ENCODE measurements around the gene SH3YL1.

Gene SH3YL1

DNA sequence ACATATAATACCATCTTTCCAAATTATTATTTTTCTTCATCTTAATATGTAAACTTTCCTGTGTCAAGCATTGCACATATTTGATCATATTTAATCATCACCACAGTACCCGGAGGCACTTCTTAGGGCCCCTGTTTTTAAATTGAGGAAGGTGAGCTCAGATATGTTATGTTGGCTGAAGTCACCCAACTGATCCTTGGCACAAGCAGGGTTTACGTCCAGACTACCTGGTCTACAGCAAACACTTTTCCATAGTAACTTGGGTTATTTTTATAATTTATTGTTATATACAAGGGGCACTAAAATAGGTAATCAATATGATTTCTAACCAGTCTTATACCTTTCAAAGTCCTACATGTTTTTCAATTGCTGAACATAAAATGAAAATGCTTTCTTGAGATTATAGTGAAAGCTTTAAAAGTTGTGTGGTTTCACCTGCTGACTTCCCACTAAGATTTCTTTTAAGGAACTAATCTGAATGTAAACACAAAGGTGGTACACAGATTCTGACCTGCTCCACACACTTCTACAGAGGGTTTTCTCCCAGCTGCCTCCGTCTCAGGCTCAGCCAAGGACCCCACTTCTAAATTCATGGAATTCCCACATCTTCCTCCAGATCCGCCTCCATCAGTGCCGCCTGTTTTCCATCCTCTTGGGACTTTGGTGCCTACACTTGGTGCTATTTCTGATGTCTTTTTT, 52.2 kb downstream of the SH3YL1 start:
- no peak for DNase-seq

- no peak for DNase-seq
Observed at GRCh38 chr2:210660-211059, 53.2 kb downstream of the SH3YL1 start.

- DNase-seq = no peak
Observed at GRCh38 chr2:209470-209869, 54.4 kb downstream of the SH3YL1 start.

GRCh38 chr2:208335-208734, 55.5 kb downstream of the SH3YL1 start:
- no peak for DNase-seq

DNA sequence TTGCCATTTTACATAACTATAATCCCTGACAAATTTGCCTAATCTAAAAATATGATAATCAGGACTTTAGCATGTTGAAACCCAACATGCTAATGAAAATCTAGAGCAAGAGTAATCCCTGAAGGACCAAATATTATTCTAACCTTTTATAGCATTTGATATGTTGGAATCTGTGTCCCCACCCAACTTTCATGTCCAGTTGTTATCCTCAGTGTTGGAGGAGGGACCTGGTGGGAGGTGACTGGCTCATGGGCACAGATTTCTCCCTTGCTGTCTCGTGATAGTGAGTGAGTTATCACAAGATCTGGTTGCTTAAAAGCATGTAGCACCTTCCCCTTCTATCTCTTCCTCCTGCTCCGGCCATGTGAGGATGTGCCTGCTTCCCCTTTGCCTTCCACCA, 59.8 kb downstream of the SH3YL1 start:
- DNase-seq = no peak

- DNase-seq = no peak
Observed at GRCh38 chr2:203401-203800, 60.4 kb downstream of the SH3YL1 start.

DNA sequence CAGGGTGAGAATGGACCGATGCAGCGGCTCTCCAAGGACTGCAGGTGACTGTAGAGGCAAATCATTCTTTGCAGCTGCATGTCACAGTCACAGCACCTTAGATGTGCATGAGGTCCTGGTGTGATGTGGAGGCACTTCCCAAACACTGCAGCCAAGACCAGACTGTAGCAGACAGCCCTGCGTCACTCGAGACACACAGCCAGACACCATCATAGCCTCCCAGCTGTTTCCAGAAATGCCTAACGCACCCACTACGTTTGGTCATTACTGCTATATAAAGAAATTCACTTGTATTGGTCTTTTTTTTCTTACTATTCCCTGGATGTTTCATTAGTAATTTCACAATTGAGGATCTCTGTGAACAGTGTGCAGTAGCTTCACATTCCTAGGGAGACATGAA, 60.9 kb downstream of the SH3YL1 start:
- DNase-seq = no peak

- DNase-seq = no peak
Observed at GRCh38 chr2:201648-202433, 62.0 kb downstream of the SH3YL1 start.

DNA sequence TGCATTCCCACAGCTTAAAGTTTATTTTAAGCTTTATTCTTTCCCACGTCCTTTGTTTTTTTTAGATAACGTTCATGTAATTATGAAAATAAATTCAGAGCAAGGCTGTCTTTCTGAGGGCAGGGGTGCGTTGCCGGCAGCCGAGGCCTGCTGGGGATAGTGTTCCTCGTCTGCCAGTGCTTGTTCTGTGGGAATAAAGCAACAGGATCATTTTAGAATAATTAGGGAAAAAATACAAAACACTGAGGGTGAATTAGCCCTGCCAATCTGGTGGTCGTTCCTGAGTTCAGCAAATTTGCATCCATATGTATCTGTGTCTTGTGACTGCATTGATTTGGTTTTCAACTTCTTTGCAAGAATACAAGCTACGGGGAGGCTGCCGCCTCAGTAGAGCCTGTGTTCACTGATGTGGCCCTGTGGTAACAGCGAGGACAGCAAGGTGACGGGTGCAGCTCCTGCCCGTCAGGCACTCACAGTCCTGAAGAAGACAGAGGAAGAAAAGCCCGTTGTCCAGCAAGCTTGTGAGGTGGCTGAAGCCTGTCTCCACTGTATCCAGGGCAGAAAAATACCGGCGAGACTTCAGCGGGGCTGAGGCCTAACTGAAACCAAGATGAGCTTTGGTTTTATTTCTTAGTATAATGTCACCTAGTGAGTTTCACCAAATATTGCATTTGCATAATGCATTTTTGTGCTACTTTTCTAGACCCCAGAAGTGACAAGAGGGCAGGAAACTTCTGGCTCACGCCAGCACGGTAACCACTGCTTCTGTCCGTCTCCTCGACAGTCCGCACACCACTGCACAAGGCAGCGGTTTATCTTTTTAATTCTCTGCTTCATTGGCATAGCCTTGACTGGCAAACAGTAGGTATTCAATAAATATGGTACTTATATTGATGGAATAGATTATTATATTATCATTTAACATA, 64.5 kb downstream of the SH3YL1 start:
- no peak for DNase-seq

DNA sequence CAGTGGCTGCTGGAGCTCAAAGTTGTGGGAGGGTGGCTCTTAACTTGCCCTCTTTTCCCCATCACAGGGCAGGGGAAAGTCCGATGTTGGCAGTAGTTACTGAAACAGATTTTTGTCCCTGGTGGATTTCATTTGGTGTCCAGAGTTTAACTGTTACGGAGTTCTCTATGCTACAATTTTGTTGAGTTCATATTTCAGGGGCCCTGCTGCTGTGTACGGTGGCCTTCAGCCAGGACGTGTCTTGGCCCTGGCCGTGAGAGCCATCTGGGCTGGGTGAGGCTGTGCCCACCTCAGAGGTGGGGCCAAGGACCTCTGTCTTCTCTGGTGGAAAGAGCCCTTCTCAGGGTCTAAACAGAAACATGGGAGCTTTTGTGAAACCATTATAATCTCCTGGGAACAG, 67.4 kb downstream of the SH3YL1 start:
- no peak for DNase-seq

DNA sequence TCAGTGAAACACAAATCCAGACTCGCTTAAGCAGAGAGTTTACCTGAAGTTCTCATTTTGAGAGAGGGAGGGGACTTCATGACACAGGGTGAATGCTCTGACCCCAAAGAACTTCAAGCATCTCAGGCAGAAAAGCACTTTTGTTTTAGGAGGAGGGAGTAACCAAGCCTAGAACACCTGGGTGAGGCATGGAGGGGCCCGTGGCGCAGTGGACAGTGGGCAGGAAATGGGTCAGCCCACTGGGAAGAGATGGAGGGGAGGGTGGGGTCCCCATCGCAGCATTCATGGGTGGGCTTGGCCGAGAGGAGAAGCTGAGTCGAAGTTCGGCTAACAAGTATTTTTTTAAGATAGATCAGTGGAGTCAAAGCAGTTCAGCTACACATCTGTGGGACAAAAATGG, 67.9 kb downstream of the SH3YL1 start:
- no peak for DNase-seq

- no peak for DNase-seq
Observed at GRCh38 chr2:193141-193671, 70.6 kb downstream of the SH3YL1 start.

DNA sequence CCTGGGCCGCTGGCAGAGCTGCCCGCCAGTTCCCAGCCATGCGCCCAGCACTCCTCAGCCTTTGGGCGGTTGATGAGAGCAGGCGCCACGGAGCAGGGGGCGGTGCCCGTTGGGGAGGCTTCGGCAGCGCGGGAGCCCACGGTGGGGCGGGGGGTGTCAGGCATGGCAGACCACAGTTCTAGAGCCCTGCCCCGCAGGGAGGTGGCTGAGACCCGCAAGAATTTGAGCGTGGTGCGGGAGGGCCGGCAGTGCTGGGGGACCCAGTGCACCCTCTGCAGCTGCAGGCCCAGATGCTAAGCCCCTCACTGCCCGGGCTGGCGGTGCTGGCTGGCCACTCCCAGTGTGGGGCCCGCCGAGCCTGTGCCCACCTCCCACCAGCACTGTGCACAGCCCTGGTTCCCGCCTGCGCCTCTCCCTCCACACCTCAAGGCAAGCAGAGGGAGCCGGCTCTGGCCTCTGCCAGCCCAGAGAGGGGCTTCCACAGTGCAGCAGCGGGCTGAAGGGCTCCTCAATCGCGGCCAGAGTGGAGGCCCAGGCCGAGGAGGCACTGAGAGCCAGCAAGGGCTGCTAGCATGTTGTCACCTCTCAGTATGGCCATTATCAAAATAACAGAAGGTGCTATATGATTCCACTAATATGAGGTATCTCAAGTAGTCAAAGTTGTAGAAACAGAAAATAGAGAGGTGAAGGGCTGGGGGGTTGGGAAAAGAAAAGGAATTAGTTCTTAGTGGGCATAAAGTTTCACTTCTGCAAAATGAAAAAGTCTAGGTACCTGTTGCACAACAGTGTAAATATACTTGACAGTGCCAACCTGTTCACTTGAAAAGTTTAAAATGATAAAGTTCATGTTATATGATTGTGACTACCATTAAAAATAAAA, 72.3 kb downstream of the SH3YL1 start:
- no peak for DNase-seq

- DNase-seq = no peak
Observed at GRCh38 chr2:187825-188224, 76.0 kb downstream of the SH3YL1 start.

DNA sequence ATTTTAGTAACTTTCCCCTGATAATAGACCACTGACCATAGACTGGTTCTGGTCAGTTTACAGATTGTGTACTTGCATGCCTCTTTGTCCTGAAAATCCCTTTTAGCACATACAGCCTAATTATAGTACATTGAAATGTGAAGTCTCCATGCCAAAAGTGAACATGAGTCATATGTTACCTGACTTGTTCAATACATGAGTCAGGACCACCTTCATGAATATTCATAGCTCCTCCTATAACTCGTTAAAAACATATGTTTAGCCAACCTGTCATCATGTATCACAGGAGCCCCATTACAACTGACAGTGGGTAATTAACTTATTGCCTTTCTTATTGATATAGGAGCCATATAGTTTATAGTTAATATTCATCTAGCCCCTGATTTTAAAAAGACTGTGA, 78.6 kb downstream of the SH3YL1 start:
- no peak for DNase-seq

- no peak for DNase-seq
Observed at GRCh38 chr2:184695-185094, 79.1 kb downstream of the SH3YL1 start.

DNA sequence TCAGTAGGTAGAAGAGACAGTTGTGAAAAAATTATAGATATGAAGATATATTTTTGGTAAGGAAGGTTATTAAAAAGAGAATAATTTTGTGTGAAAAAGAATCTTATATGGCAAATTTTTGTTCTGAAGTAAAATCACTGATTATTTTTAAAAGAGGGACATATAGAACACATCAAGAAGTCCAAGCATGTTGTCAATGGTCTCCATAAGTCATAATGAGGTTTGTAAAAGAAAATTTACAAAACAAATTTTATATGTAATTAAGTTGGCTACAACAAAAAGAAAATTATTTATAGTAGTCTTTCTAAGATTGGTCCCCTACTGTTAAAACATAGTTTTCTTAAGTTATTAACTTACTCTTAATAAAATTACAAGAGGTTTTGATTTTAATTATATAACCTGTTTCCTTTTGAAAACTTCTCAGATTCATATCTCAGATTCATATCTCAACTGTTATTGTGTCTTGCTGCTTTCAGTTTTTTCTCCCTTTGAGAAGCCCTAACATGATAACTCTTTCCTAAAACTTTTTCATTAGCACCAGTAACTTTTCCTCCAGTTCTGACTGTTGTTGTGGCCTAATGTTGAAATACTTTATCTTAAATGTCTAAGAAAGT, 81.2 kb downstream of the SH3YL1 start:
- DNase-seq = no peak

DNA sequence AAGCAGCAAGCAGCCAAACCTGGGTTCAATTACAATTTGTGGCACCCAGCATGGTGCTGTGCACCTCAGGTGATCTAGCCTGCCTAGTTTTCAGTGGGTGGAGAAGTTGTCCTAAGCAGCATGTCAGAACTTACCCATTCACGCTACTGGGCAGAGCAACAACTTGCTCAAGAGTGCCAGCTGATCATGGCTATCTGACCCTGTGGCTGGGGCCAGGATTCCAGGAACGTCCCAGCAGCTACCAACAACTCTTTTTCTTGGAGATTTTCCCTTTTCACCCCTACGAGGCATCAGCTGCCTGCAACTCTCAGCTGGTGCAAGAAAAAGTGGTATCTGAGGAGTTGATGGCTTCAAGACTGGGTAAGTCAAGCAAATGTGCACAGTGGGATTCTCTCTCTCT, 83.5 kb downstream of the SH3YL1 start:
- no peak for DNase-seq

DNA sequence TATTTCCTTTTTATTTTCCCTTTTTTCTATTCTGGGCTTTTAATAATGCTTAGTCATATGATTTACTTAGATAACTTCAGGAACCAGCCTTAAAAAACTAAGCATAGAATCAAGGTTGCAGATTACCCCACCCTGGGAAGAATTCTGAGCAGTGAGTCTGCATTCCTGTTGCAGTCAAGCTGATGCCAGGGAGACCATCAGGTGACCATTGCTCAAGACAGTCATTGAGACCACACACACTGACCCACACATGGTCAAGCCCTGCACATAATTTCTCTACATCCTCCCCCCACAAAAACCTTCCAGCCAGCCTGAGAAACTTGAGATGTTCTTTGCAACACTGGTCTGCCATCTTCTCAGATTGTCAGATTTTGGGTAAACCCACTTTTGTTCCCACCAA, 83.9 kb downstream of the SH3YL1 start:
- DNase-seq = no peak

DNA sequence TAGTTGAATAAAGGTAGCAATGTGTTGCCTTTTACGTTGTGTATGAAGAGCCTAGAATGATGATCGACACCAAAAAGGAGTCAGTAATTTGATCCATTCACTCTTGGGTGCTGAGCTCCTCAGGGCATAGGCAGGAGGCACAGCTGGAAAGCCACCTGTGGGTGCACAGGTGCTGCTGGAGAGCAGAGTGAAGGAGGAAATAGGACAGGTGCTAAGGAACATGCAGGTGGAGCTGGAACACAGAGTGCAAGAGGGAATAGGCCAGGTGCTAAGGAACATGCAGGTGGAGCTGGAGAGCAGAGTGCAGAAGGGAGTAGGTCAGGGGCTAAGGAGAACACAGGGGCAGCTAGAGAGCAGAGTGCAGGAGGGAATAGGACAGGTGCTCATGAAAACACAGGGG, 86.1 kb downstream of the SH3YL1 start:
- no peak for DNase-seq

DNA sequence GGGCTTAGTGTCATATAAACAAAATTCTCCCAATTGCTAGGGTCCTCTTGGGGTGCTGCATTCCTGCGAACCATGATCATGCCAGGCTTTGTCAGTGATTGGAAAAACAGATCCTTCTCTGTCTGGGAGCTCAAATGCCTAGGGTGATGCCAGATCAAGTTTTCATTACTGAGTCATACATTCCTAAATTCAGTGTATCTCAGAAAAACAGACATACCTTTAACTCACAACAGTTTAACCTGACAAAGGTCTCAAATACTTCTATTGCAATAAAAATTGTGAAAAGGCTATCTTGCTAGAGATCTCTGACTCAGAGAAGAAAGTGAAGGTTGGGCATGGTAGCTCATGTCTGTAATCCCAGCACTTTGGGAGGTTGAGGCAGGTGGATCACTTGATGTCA, 86.9 kb downstream of the SH3YL1 start:
- DNase-seq = no peak

Measured in GDM1 (cell line).